SK-N-SH (cell line): ENCODE results near the gene LMAN1L. TPM values are rescaled to one million over a fixed set of nuclear protein-coding genes. Genes with fewer than 3 reads are reported as not detected.

Source experiments
- CTCF ChIA-PET: fragments of 300-600, 350-600 bp; formaldehyde crosslinking; extraction: SDS; loops from one replicate; lab custom pipeline; 2021; lab: Yijun Ruan, JAX
- POLR2A ChIA-PET: fragments of 350-600 bp; sonication (Branson Sonifier 250); formaldehyde crosslinking; extraction: SDS; loops from one replicate; lab custom pipeline; 2020; ENCODE audit warnings: antibody characterized with exemption, inconsistent platforms; lab: Yijun Ruan, JAX
- DNase-seq: peaks from one replicate; pipeline ENCODE4 v3.0.0; 2012
- H2AFZ ChIP-seq: fragments of 200-600 bp; sonication (generic); 2 replicates; pipeline ENCODE4 v1.8.1; 2016; ENCODE audit warnings: antibody characterized with exemption, mild to moderate bottlenecking, low read depth
- H3F3A ChIP-seq: fragments of 200-600 bp; sonication (generic); replicated peaks from 2 replicates; pipeline ENCODE3; 2016; ENCODE audit warnings: antibody characterized with exemption, mild to moderate bottlenecking; ENCODE audit not compliant: insufficient read depth
- H3K27ac ChIP-seq, 2 experiments: fragments of 200-500 bp in 1 of 2; fragments of 200-600 bp in 1 of 2; sonication (Bioruptor generic) in 1 of 2; sonication (generic), shearing (Covaris generic) in 1 of 2; 2 replicates each; pipeline versions ENCODE4 v1.5.1 to v1.6.1; 2014 to 2016; ENCODE audit warnings: low read depth in 2 of 2, inconsistent platforms in 1 of 2, low read length in 1 of 2, mild to moderate bottlenecking in 1 of 2, mixed read lengths in 1 of 2
- H3K27me3 ChIP-seq: fragments of 200-600 bp; sonication (generic), shearing (Covaris generic); 2 replicates; pipeline ENCODE4 v1.6.1; 2016; ENCODE audit warnings: mixed run types; ENCODE audit not compliant: insufficient read depth
- H3K36me3 ChIP-seq, 2 experiments: fragments of 200-500 bp in 1 of 2; fragments of 200-600 bp in 1 of 2; sonication (Bioruptor generic) in 1 of 2; sonication (generic) in 1 of 2; replicated peaks in 1 of 2; 2 replicates each; pipeline versions ENCODE3 to v1.5.1; 2014 to 2016; ENCODE audit warnings: low read length in 1 of 2, mild to moderate bottlenecking in 1 of 2; ENCODE audit not compliant: insufficient read depth in 2 of 2, control insufficient read depth in 1 of 2
- H3K4me1 ChIP-seq, 2 experiments: fragments of 200-500 bp in 1 of 2; fragments of 200-600 bp in 1 of 2; sonication (Bioruptor generic) in 1 of 2; sonication (generic), shearing (Covaris generic) in 1 of 2; 2 replicates each; pipeline versions ENCODE4 v1.5.1 to v1.6.1; 2014 to 2016; ENCODE audit warnings: low read depth in 1 of 2, low read length in 1 of 2, mixed run types in 1 of 2; ENCODE audit not compliant: insufficient read depth in 2 of 2, control insufficient read depth in 1 of 2
- H3K4me2 ChIP-seq: fragments of 200-600 bp; sonication (generic), shearing (Covaris generic); 2 replicates; pipeline ENCODE4 v1.6.1; 2017; ENCODE audit warnings: mixed run types
- H3K4me3 ChIP-seq, 2 experiments: fragments of 200-500 bp in 1 of 2; fragments of 200-600 bp in 1 of 2; sonication (Bioruptor generic) in 1 of 2; sonication (generic), shearing (Covaris generic) in 1 of 2; 2 replicates each; pipeline versions ENCODE4 v1.5.1 to v1.8.1; 2014 to 2016; ENCODE audit warnings: low read depth in 2 of 2, inconsistent platforms in 1 of 2, low read length in 1 of 2, mild to moderate bottlenecking in 1 of 2, mixed read lengths in 1 of 2, moderate library complexity in 1 of 2
- H3K79me2 ChIP-seq: fragments of 200-600 bp; sonication (generic); 2 replicates; pipeline ENCODE4 v1.8.1; 2017; ENCODE audit warnings: mild to moderate bottlenecking; ENCODE audit not compliant: insufficient read depth
- H3K9ac ChIP-seq: fragments of 200-600 bp; sonication (generic); 2 replicates; pipeline ENCODE4 v1.6.1; 2017; ENCODE audit warnings: mixed run types
- H3K9me2 ChIP-seq: fragments of 200-600 bp; sonication (generic); 2 replicates; pipeline ENCODE4 v1.6.1; 2017; ENCODE audit warnings: mixed run types
- H3K9me3 ChIP-seq: fragments of 200-600 bp; sonication (generic); 2 replicates; pipeline ENCODE4 v1.6.1; 2017; ENCODE audit warnings: mixed run types, mild to moderate bottlenecking, moderate library complexity
- H4K20me1 ChIP-seq: fragments of 200-600 bp; sonication (generic); 2 replicates; pipeline ENCODE4 v1.6.1; 2017; ENCODE audit warnings: mild to moderate bottlenecking, mixed run types; ENCODE audit not compliant: insufficient read depth
- ELF1 ChIP-seq: IDR thresholded peaks from 2 replicates; pipeline ENCODE4 v1.4.0; 2012
- EZH2phosphoT487 ChIP-seq: fragments of 200-600 bp; sonication (generic); IDR thresholded peaks from 2 replicates; pipeline ENCODE4 v1.6.1; 2017; ENCODE audit warnings: low read depth, mixed run types, mild to moderate bottlenecking, antibody characterized with exemption, moderate library complexity, borderline replicate concordance
- FOXJ3 ChIP-seq: sonication (generic); formaldehyde crosslinking; IDR thresholded peaks from 2 replicates; pipeline ENCODE4 v1.5.1; 2020; ENCODE audit warnings: mild to moderate bottlenecking, missing genetic modification reagents
- FOXM1 ChIP-seq: IDR thresholded peaks from 2 replicates; pipeline ENCODE4 v1.4.0; 2012; ENCODE audit warnings: low read depth, mild to moderate bottlenecking
- GABPA ChIP-seq: IDR thresholded peaks from 2 replicates; pipeline ENCODE4 v1.4.0; 2012; ENCODE audit warnings: low read depth, mild to moderate bottlenecking
- GATA2 ChIP-seq: sonication (generic); formaldehyde crosslinking; IDR thresholded peaks from 2 replicates; pipeline ENCODE4 v1.5.0; 2020; ENCODE audit warnings: mild to moderate bottlenecking, missing genetic modification reagents
- IRF3 ChIP-seq: fragments of 150-350 bp; IDR thresholded peaks from 2 replicates; pipeline ENCODE4 v1.6.1; 2016; ENCODE audit warnings: mild to moderate bottlenecking, low read depth, low read length
- JUND ChIP-seq: IDR thresholded peaks from 2 replicates; pipeline ENCODE4 v1.4.0; 2012
- MXI1 ChIP-seq: IDR thresholded peaks from 2 replicates; pipeline ENCODE4 v1.6.1; 2012; ENCODE audit warnings: mild to moderate bottlenecking, low read depth, low read length, improper control_type of control experiment
- NFIC ChIP-seq: IDR thresholded peaks from 2 replicates; pipeline ENCODE4 v1.4.0; 2012; ENCODE audit warnings: borderline replicate concordance
- NRF1 ChIP-seq: IDR thresholded peaks from 2 replicates; pipeline ENCODE4 v1.6.1; 2012; ENCODE audit warnings: low read depth, mild to moderate bottlenecking, low read length
- TAF1 ChIP-seq: IDR thresholded peaks from 2 replicates; pipeline ENCODE4 v1.6.1; 2012; ENCODE audit warnings: low read depth, mild to moderate bottlenecking, low read length, moderate library complexity, borderline replicate concordance
- TCF12 ChIP-seq: IDR thresholded peaks from 2 replicates; pipeline ENCODE4 v1.4.0; 2012
- TEAD4 ChIP-seq: IDR thresholded peaks from 2 replicates; pipeline ENCODE4 v1.4.0; 2012; ENCODE audit warnings: mild to moderate bottlenecking, borderline replicate concordance; ENCODE audit not compliant: insufficient read depth
- USF1 ChIP-seq: IDR thresholded peaks from 2 replicates; pipeline ENCODE4 v1.4.0; 2012; ENCODE audit warnings: low read depth, borderline replicate concordance
- YY1 ChIP-seq: IDR thresholded peaks from 2 replicates; pipeline ENCODE4 v1.4.0; 2012; ENCODE audit warnings: low read depth, mild to moderate bottlenecking
- ZBTB33 ChIP-seq: IDR thresholded peaks from 2 replicates; pipeline ENCODE4 v1.4.0; 2012; ENCODE audit warnings: low read depth, borderline replicate concordance
- WGBS: methylation state at CpG from one replicate; pipeline ENCODE4 v1.1.6; 2017; ENCODE audit warnings: low lambda C conversion rate; 5-methylcytosine and 5-hydroxymethylcytosine counted together
- polyA plus RNA-seq, 3 experiments: library from polyadenylated mRNA; depleted of rRNA; stranded (reverse); fragments of >200 nt; gene quantifications; 2 replicates each; pipeline ENCODE4 v1.2.3, GENCODE V29; 2012
- TF ChIP-seq, protein P1 (sequence below): IDR thresholded peaks from 2 replicates; pipeline ENCODE4; 2012

Gene LMAN1L
- polyA plus RNA-seq, 1 of the 3 experiments (the other 2 are of a cell fraction): 0.02 TPM

DNA sequence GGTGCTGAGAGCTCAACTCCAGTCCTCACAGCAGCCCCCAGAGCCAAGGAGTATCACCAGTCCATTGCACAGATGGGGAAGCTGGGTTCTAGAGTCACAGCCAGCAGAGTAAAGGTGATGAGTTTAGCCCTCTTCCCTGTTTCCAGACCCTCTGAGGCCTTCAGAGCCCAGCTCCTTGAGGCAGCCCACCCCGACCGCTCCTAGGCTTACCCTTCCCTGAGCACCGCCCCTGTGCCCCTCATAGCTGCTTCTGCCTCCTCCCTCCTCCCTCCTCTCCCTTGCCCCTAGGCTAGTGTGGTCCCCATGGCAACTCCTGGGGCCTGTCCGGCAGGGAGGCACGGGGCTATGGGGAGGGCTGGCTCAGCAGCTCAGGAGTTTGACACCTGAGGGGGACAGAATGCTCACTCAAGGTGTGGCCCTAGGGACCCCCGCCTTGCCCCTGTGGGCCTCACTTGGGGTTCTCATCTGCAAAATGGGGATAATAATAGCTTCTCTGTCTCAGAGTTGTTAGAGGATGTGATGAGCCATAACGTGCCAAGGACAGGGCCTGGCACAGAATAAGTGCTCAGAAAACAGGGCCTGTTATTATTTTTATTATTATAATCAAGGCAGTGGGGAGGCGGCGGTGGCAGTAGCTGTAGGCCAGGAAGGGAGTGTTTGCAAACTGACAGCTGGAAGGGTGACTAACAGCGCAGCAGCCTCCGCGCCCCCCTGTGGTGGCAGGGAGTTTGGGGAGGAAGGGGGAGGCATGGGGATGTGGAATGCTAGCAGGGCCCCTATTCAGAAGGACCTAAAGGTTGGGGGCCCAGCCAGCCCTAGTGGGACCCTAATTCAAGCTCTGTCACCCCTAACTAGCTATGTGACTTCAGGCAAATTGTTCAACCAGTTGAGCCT lies 19.3 kb upstream of the LMAN1L start:
- Histone ChIP-seq H3F3A (peaks cover 14% of the 10 kb centered on the region), H3K79me2 (peaks cover 86% of the 10 kb centered on the region), H3K4me1 (peaks cover 13 to 43% of the 10 kb centered on the region in 2 experiments), H3K36me3 (peaks cover 0 to 2% of the 10 kb centered on the region in 2 experiments), H2AFZ (no peak overlapping the region), H4K20me1 (peaks cover 90% of the 10 kb centered on the region), H3K27ac (no peak overlapping the region; a peak in 1 of 4 replicates), H3K4me3 (no peak overlapping the region), H3K9ac (no peak overlapping the region), H3K9me3 (no peaks in the 10 kb centered on the region), H3K27me3 (no peaks in the 10 kb centered on the region), H3K9me2 (no peaks in the 10 kb centered on the region), H3K4me2 (no peak overlapping the region)
- TF ChIP-seq ELF1: no peak
- TF ChIP-seq FOXJ3 (CRISPR knock-in tag): no peak
- TF ChIP-seq GATA2 (CRISPR knock-in tag): no peak
- TF ChIP-seq ZBTB33: no peak
- TF ChIP-seq JUND: no peak
- no peak for TF ChIP-seq MXI1
- TF ChIP-seq NFIC: no peak
- TF ChIP-seq TEAD4: no peak
- no peak for TF ChIP-seq USF1
- TF ChIP-seq FOXM1: no peak
- no peak for TF ChIP-seq GABPA
- no peak for TF ChIP-seq TAF1
- no peak for TF ChIP-seq NRF1
- no peak for TF ChIP-seq IRF3
- no peak for TF ChIP-seq EZH2phosphoT487
- TF ChIP-seq, protein P1, sequence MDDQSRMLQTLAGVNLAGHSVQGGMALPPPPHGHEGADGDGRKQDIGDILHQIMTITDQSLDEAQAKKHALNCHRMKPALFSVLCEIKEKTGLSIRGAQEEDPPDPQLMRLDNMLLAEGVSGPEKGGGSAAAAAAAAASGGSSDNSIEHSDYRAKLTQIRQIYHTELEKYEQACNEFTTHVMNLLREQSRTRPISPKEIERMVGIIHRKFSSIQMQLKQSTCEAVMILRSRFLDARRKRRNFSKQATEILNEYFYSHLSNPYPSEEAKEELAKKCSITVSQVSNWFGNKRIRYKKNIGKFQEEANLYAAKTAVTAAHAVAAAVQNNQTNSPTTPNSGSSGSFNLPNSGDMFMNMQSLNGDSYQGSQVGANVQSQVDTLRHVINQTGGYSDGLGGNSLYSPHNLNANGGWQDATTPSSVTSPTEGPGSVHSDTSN: no peak
- no peak for TF ChIP-seq TCF12
- no peak for TF ChIP-seq YY1
- ChIA-PET POLR2A (interaction anchor here (1.2 kb wide), 1 partner anchor 105 kb away, joined by 3 read pairs; no protein-coding TSS in a partner anchor), CTCF (interaction anchor here (0.6 to 4.6 kb wide), 18 partner anchors 7 to 977 kb away, joined by 3 to 50 read pairs (median 3); partner anchors contain the start of genes CSK and ULK3)
- DNase-seq: no peak
- 87% methylated on average over 11 of the region's 12 CpGs for WGBS
